Measurements from ENCODE around the gene NDUFAF8.

DNA sequence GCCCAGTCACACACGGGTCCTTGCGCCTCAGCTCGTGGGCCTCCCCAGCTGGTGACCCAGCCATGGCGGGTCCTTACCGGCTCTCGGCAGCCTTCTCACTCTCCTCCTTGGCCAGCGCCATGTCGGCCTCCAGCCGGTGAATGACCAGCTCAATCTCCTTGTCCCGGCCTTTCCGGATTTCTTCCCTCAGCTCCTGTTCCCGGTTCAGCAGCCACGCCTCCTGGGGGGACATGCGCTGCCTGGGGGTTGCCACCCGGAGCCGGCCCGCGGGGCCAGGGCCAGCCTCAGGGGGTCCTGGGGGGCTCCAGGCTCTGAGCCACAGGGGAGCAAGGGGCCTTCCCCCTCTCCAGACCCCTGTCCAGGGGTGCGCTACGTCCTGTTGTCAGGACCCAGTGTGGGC lies 48.0 kb upstream of the NDUFAF8 start:
- TF ChIP-seq POLR2A (IDR thresholded peaks at IDR 0.05) (no peak), POLR2AphosphoS5 (IDR thresholded peaks at IDR 0.05) (no peak)
- TF ChIP-seq, protein P1, sequence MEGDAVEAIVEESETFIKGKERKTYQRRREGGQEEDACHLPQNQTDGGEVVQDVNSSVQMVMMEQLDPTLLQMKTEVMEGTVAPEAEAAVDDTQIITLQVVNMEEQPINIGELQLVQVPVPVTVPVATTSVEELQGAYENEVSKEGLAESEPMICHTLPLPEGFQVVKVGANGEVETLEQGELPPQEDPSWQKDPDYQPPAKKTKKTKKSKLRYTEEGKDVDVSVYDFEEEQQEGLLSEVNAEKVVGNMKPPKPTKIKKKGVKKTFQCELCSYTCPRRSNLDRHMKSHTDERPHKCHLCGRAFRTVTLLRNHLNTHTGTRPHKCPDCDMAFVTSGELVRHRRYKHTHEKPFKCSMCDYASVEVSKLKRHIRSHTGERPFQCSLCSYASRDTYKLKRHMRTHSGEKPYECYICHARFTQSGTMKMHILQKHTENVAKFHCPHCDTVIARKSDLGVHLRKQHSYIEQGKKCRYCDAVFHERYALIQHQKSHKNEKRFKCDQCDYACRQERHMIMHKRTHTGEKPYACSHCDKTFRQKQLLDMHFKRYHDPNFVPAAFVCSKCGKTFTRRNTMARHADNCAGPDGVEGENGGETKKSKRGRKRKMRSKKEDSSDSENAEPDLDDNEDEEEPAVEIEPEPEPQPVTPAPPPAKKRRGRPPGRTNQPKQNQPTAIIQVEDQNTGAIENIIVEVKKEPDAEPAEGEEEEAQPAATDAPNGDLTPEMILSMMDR (IDR thresholded peaks at IDR 0.05) = no peak

Data from transverse colon (tissue), 4 donors.